HepG2 (cell line): ENCODE measurements around the gene TEAD3. TPM values are rescaled to one million over a fixed set of nuclear protein-coding genes. Genes with fewer than 3 reads are reported as not detected.

Source experiments
- ATAC-seq: fragments of 200-7000 bp; cut with Tn5 transposase; 3 replicates; pipeline ENCODE4 v1.9.1; 2020; ENCODE audit warnings: mild to moderate bottlenecking, moderate library complexity
- BruUV-seq: library from RNA; stranded (reverse); fragments of 400-500 nt; replicated peaks from 2 replicates; lab custom pipeline; 2021; lab: Mats Ljungman, UMichigan
- CTCF ChIA-PET: fragments of 300-600 bp; formaldehyde crosslinking; extraction: SDS; loops from one replicate; lab custom pipeline; 2021; ENCODE audit warnings: low total read pairs, inconsistent platforms, low intra/inter-chr PET ratio; lab: Yijun Ruan, JAX
- POLR2A ChIA-PET: fragments of 350-600 bp; sonication (Branson Sonifier 250); formaldehyde crosslinking; loops from one replicate; lab custom pipeline; 2020; ENCODE audit warnings: antibody characterized with exemption, inconsistent platforms; lab: Yijun Ruan, JAX
- DNase-seq: peaks from one replicate; pipeline ENCODE4 v3.0.0-alpha.2; 2015; ENCODE audit warnings: low spot score
- FAIRE-seq: peaks from 3 replicates; lab custom pipeline; 2011; peaks lifted over from hg19 to GRCh38; lab: Jason Lieb, UNC
- H2AFZ ChIP-seq: one replicate; pipeline ENCODE4 v1.6.1; 2011; ENCODE audit warnings: low read length, inconsistent platforms
- H3K27ac ChIP-seq: fragments of 300-600 bp; 3 replicates; pipeline ENCODE4 v1.8.0; 2011; ENCODE audit warnings: mixed run types, mild to moderate bottlenecking, mixed read lengths, low read length, inconsistent platforms; ENCODE audit not compliant: insufficient read depth; ENCODE audit errors: extremely low read length
- H3K27me3 ChIP-seq, 2 experiments: fragments of 200-600 bp in 1 of 2; 2 replicates in 1 of 2; 3 replicates in 1 of 2; pipeline versions ENCODE4 v1.6.0 to v1.8.0; 2011; ENCODE audit warnings: low read length in 2 of 2, mild to moderate bottlenecking in 2 of 2, moderate library complexity in 2 of 2, inconsistent platforms in 1 of 2; ENCODE audit not compliant: insufficient read depth in 2 of 2, control insufficient read depth in 1 of 2
- H3K36me3 ChIP-seq, 2 experiments: fragments of 200-600 bp in 1 of 2; replicated peaks in 1 of 2; 2 replicates in 1 of 2; 3 replicates in 1 of 2; pipeline versions ENCODE4 v1.5.1 to v1.8.0; 2011; ENCODE audit warnings: low read length in 2 of 2, inconsistent platforms in 1 of 2; ENCODE audit not compliant: insufficient read depth in 2 of 2, control insufficient read depth in 1 of 2
- H3K4me1 ChIP-seq: 2 replicates; pipeline ENCODE4 v1.5.1; 2012; ENCODE audit warnings: low read length, inconsistent platforms; ENCODE audit not compliant: insufficient read depth
- H3K4me2 ChIP-seq: 2 replicates; pipeline ENCODE4 v1.6.0; 2011; ENCODE audit warnings: low read depth, low read length, inconsistent platforms
- H3K4me3 ChIP-seq, 3 experiments: fragments of 200-600 bp in 1 of 3; sonication (generic), shearing (Covaris generic) in 1 of 3; replicated peaks in 1 of 3; 2 replicates each; pipeline ENCODE4 v1.5.1; 2011 to 2016; ENCODE audit warnings: low read length in 3 of 3, inconsistent platforms in 2 of 3, low read depth in 2 of 3, mild to moderate bottlenecking in 2 of 3, control low read depth in 1 of 3, mixed read lengths in 1 of 3; ENCODE audit not compliant: insufficient read depth in 1 of 3
- H3K79me2 ChIP-seq: one replicate; pipeline ENCODE4 v1.6.1; 2011; ENCODE audit warnings: low read length, inconsistent platforms; ENCODE audit not compliant: insufficient read depth
- H3K9ac ChIP-seq: 2 replicates; pipeline ENCODE4 v1.6.0; 2011; ENCODE audit warnings: mild to moderate bottlenecking, low read depth, low read length, inconsistent platforms; ENCODE audit not compliant: insufficient read depth
- H3K9me3 ChIP-seq: 2 replicates; pipeline ENCODE4 v1.5.1; 2012; ENCODE audit warnings: mild to moderate bottlenecking, low read length
- H4K20me1 ChIP-seq: 2 replicates; pipeline ENCODE4 v1.6.0; 2011; ENCODE audit warnings: inconsistent platforms, mild to moderate bottlenecking, low read length, moderate library complexity; ENCODE audit not compliant: insufficient read depth
- AGO1 ChIP-seq: fragments of 200-400 bp; formaldehyde crosslinking; IDR thresholded peaks from 2 replicates; pipeline ENCODE4 v1.6.1; 2017; ENCODE audit warnings: mild to moderate bottlenecking, low read depth, low read length, moderate library complexity; ENCODE audit not compliant: poor library complexity, severe bottlenecking
- BCL3 ChIP-seq: sonication (generic); formaldehyde crosslinking; IDR thresholded peaks from 2 replicates; pipeline ENCODE4 v1.5.1; 2020; ENCODE audit warnings: mild to moderate bottlenecking, missing genetic modification reagents, moderate library complexity
- ETV5 ChIP-seq: IDR thresholded peaks from 2 replicates; pipeline ENCODE4 v1.6.1; 2018; ENCODE audit warnings: missing biosample characterization, missing genetic modification reagents, inconsistent platforms, borderline replicate concordance
- GABPB1 ChIP-seq: IDR thresholded peaks from 2 replicates; pipeline ENCODE4 v1.6.1; 2016; ENCODE audit warnings: mild to moderate bottlenecking, missing genetic modification reagents, moderate library complexity, missing compliant biosample characterization
- HNRNPLL ChIP-seq: fragments of 200-400 bp; formaldehyde crosslinking; IDR thresholded peaks from 2 replicates; pipeline ENCODE4 v1.6.1; 2017; ENCODE audit warnings: mild to moderate bottlenecking, low read depth, low read length; ENCODE audit not compliant: poor library complexity, severe bottlenecking
- RARA ChIP-seq: IDR thresholded peaks from 2 replicates; pipeline ENCODE4 v1.6.1; 2016; ENCODE audit warnings: missing genetic modification reagents, missing compliant biosample characterization
- RELA ChIP-seq: sonication (generic); formaldehyde crosslinking; IDR thresholded peaks from 2 replicates; pipeline ENCODE4 v1.4.0; 2020; ENCODE audit warnings: missing genetic modification reagents
- TOPORS ChIP-seq: sonication (generic); formaldehyde crosslinking; IDR thresholded peaks from 2 replicates; pipeline ENCODE4 v1.8.0; 2023; ENCODE audit warnings: mild to moderate bottlenecking, missing genetic modification reagents
- ZFX ChIP-seq: sonication (generic); formaldehyde crosslinking; IDR thresholded peaks from 2 replicates; pipeline ENCODE4 v1.4.0; 2020; ENCODE audit warnings: mild to moderate bottlenecking, low read depth, missing genetic modification reagents, moderate library complexity
- ZNF768 ChIP-seq: sonication (generic); formaldehyde crosslinking; IDR thresholded peaks from 2 replicates; pipeline ENCODE4 v1.4.0; 2020; ENCODE audit warnings: missing genetic modification reagents
- WGBS: methylation state at CpG from one replicate; pipeline ENCODE4 v1.1.6; 2017; ENCODE audit warnings: low lambda C conversion rate; 5-methylcytosine and 5-hydroxymethylcytosine counted together
- in situ Hi-C: cut with HindIII; loops from 2 replicates; pipeline ENCODE4 v1.10.0; 2017; ENCODE audit warnings: low pct_unique_long_range_greater_than_20kb; ENCODE audit not compliant: extremely low pct_ligation_motif_present
- intact Hi-C: fragments of 100-400 bp; cut with micrococcal nuclease; formaldehyde crosslinking; loops from one replicate; pipeline ENCODE4 v1.10.0; 2022; ENCODE audit not compliant: unreplicated experiment
- polyA plus RNA-seq, 8 experiments: library from polyadenylated mRNA; depleted of rRNA in 3 of 8; stranded (reverse) in 7 of 8; unstranded in 1 of 8; fragments of >200 nt; fragmentation: Illumina TruSeq in 4 of 8; extraction: Trizol in 4 of 8; gene quantifications; 2 replicates each; pipeline versions ENCODE4 v1.2.1 to v1.2.3, GENCODE V29; 2011 to 2016; ENCODE audit warnings: low read depth in 4 of 8, missing spikeins in 1 of 8, mixed read lengths in 1 of 8; ENCODE audit not compliant: insufficient read depth in 1 of 8
- total RNA-seq, 5 experiments: library from RNA; depleted of rRNA; stranded (reverse); fragments of >200 nt; fragmentation: Illumina TruSeq; extraction: Trizol; gene quantifications; 2 replicates each; pipeline ENCODE4 v1.2.3, GENCODE V29; 2016; ENCODE audit warnings: low read depth in 1 of 5
- TF ChIP-seq, protein P1 (sequence below): sonication (generic); formaldehyde crosslinking; IDR thresholded peaks from 2 replicates; pipeline ENCODE4 v1.9.0; 2022; ENCODE audit warnings: missing genetic modification reagents, mild to moderate bottlenecking, borderline replicate concordance
- TF ChIP-seq, protein P2 (sequence below): sonication (generic); formaldehyde crosslinking; IDR thresholded peaks from 2 replicates; pipeline ENCODE4 v1.4.0; 2020; ENCODE audit warnings: missing genetic modification reagents
- TF ChIP-seq, protein P3 (sequence below): sonication (generic); formaldehyde crosslinking; conservative IDR thresholded peaks from 2 replicates; pipeline ENCODE4 v1.5.0; 2020; ENCODE audit warnings: missing genetic modification reagents
- TF ChIP-seq, protein P4 (sequence below): sonication (generic); formaldehyde crosslinking; IDR thresholded peaks from 2 replicates; pipeline ENCODE4 v1.4.0; 2020; ENCODE audit warnings: mild to moderate bottlenecking, missing genetic modification reagents

The TEAD3 gene
- total and polyA plus RNA-seq, 2 of the 13 experiments (the other 11 are each of a cell fraction or from before 2014, with no cell fraction given) = 15.1 to 16.5 TPM

GRCh38 chr6:35505999-35506412 lies 9.1 kb upstream of the TEAD3 start:
- ATAC-seq (peak; percentile 61), DNase-seq (no peak), FAIRE-seq (no peak)
- peaks cover 30% of the 10 kb centered on the region for H3K4me1 ChIP-seq
- in situ Hi-C loops = no loop called here
- peak overlapping the region; percentile 24; the same call in 1 of the 2 replicates for H3K9ac ChIP-seq
- H3K4me2 ChIP-seq = peak overlapping the region; percentile 75
- no peak overlapping the region for H3K27ac ChIP-seq
- POLR2A ChIA-PET = interaction anchor here (0.5 to 2.7 kb wide), 3 partner anchors 9 to 187 kb away, joined by 3 to 10 read pairs (median 3); partner anchors contain the start of gene TEAD3
- no peaks in the 10 kb centered on the region for H3K9me3 ChIP-seq
- CTCF ChIA-PET = no interaction called here
- WGBS = 1% methylated on average over 17 of the region's 21 CpGs
- no peak overlapping the region for H2AFZ ChIP-seq
- no peaks in the 10 kb centered on the region for H3K36me3 ChIP-seq
- H3K4me3 ChIP-seq = peak overlapping the region; percentile 36 to 68 (median 40); a peak in 5 of 6 replicates
- no peaks in the 10 kb centered on the region for H4K20me1 ChIP-seq
- peaks cover 12 to 65% of the 10 kb centered on the region in 2 experiments for H3K27me3 ChIP-seq
- BruUV-seq = no TSS peak
- H3K79me2 ChIP-seq = no peaks in the 10 kb centered on the region
- intact Hi-C loops = no loop called here
- TF ChIP-seq, protein P1, sequence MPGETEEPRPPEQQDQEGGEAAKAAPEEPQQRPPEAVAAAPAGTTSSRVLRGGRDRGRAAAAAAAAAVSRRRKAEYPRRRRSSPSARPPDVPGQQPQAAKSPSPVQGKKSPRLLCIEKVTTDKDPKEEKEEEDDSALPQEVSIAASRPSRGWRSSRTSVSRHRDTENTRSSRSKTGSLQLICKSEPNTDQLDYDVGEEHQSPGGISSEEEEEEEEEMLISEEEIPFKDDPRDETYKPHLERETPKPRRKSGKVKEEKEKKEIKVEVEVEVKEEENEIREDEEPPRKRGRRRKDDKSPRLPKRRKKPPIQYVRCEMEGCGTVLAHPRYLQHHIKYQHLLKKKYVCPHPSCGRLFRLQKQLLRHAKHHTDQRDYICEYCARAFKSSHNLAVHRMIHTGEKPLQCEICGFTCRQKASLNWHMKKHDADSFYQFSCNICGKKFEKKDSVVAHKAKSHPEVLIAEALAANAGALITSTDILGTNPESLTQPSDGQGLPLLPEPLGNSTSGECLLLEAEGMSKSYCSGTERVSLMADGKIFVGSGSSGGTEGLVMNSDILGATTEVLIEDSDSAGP (CRISPR knock-in tag) = peak; percentile 16; the same call in 1 of the 2 replicates
- TF ChIP-seq ETV5 (CRISPR knock-in tag) = peak; percentile 12; the same call in 1 of the 2 replicates
- TF ChIP-seq, protein P2, sequence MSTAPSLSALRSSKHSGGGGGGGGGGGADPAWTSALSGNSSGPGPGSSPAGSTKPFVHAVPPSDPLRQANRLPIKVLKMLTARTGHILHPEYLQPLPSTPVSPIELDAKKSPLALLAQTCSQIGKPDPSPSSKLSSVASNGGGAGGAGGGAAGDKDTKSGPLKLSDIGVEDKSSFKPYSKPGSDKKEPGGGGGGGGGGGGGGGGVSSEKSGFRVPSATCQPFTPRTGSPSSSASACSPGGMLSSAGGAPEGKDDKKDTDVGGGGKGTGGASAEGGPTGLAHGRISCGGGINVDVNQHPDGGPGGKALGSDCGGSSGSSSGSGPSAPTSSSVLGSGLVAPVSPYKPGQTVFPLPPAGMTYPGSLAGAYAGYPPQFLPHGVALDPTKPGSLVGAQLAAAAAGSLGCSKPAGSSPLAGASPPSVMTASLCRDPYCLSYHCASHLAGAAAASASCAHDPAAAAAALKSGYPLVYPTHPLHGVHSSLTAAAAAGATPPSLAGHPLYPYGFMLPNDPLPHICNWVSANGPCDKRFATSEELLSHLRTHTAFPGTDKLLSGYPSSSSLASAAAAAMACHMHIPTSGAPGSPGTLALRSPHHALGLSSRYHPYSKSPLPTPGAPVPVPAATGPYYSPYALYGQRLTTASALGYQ (CRISPR knock-in tag) = no peak
- TF ChIP-seq TOPORS = no peak
- TF ChIP-seq, protein P3, sequence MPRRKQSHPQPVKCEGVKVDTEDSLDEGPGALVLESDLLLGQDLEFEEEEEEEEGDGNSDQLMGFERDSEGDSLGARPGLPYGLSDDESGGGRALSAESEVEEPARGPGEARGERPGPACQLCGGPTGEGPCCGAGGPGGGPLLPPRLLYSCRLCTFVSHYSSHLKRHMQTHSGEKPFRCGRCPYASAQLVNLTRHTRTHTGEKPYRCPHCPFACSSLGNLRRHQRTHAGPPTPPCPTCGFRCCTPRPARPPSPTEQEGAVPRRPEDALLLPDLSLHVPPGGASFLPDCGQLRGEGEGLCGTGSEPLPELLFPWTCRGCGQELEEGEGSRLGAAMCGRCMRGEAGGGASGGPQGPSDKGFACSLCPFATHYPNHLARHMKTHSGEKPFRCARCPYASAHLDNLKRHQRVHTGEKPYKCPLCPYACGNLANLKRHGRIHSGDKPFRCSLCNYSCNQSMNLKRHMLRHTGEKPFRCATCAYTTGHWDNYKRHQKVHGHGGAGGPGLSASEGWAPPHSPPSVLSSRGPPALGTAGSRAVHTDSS (CRISPR knock-in tag) = no peak
- peak; percentile 31; the same call in 1 of the 2 replicates for TF ChIP-seq ZFX
- TF ChIP-seq, protein P4, sequence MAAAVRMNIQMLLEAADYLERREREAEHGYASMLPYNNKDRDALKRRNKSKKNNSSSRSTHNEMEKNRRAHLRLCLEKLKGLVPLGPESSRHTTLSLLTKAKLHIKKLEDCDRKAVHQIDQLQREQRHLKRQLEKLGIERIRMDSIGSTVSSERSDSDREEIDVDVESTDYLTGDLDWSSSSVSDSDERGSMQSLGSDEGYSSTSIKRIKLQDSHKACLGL (CRISPR knock-in tag) = 0 out of 2 replicates have a peak, but pooled peaks have one; percentile 30
- TF ChIP-seq AGO1 = peak; percentile 60
- TF ChIP-seq GABPB1 (CRISPR knock-in tag) = peak; percentile 42; the same call in 1 of the 2 replicates
- peak; percentile 40 for TF ChIP-seq HNRNPLL
- TF ChIP-seq BCL3 = peak; percentile 33; the same call in 1 of the 2 replicates
- 0 out of 2 replicates have a peak, but pooled peaks have one; percentile 23 for TF ChIP-seq RELA
- peak; percentile 93 for TF ChIP-seq ZNF768 (CRISPR knock-in tag)
- no peak for TF ChIP-seq RARA
